ENCODE data around the gene DTX1.

DTX1 gene

GRCh38 chr12:113071135-113072112, 14.9 kb downstream of the DTX1 start:
- DNase-seq: no peak

GRCh38 chr12:113072136-113072535, 15.6 kb downstream of the DTX1 start:
- DNase-seq: peak; percentile 19

GRCh38 chr12:113073586-113073985, 17.1 kb downstream of the DTX1 start:
- DNase-seq: no peak

GRCh38 chr12:113075137-113075683, 18.7 kb downstream of the DTX1 start:
- DNase-seq: no peak

GRCh38 chr12:113077057-113077858, 20.7 kb downstream of the DTX1 start:
- DNase-seq: no peak

GRCh38 chr12:113077859-113078255, 21.3 kb downstream of the DTX1 start:
- DNase-seq: no peak

GRCh38 chr12:113081873-113082272, 25.3 kb downstream of the DTX1 start:
- no peak for DNase-seq

- no peak for DNase-seq
Observed at GRCh38 chr12:113082486-113083148, 26.1 kb downstream of the DTX1 start.

GRCh38 chr12:113083863-113084435, 27.4 kb downstream of the DTX1 start:
- no peak for DNase-seq

- DNase-seq: peak; percentile 14
Observed at GRCh38 chr12:113086249-113087164, 30.0 kb downstream of the DTX1 start.

- DNase-seq: no peak
Observed at GRCh38 chr12:113087193-113087592, 30.7 kb downstream of the DTX1 start.

- no peak for DNase-seq
Observed at GRCh38 chr12:113088037-113088436, 31.5 kb downstream of the DTX1 start.

GRCh38 chr12:113088971-113089756, 32.6 kb downstream of the DTX1 start:
- peak; percentile 49 for DNase-seq

GRCh38 chr12:113089839-113090238, 33.3 kb downstream of the DTX1 start:
- no peak for DNase-seq

- DNase-seq: no peak
Observed at GRCh38 chr12:113090740-113091139, 34.2 kb downstream of the DTX1 start.

- no peak for DNase-seq
Observed at GRCh38 chr12:113091506-113091905, 35.0 kb downstream of the DTX1 start.

- no peak for DNase-seq
Observed at GRCh38 chr12:113092607-113093408, 36.3 kb downstream of the DTX1 start.

GRCh38 chr12:113093409-113094101, 37.0 kb downstream of the DTX1 start:
- DNase-seq: no peak

GRCh38 chr12:113094738-113095137, 38.2 kb downstream of the DTX1 start:
- DNase-seq: no peak

All from activated CD4-positive, alpha-beta T cell treated with anti-CD3 and anti-CD28 coated beads, Interleukin-2, Interleukin-6, amounts not matched to agents 100 ng/mL and 50 ng/mL, durations not matched to agents 16 hours and 8 hours (primary cell).